Stimulated activated CD8-positive, alpha-beta memory T cell treated with anti-CD3 and anti-CD28 coated beads, Interleukin-15, amount 100 ng/mL, for 48 hours (primary cell): ENCODE results near the gene STOX2.
"Not testable (repeated sequence)": the region's sequence is repeated elsewhere in the genome, so short reads cannot be mapped to it uniquely, and the experiment has no call there.

Source experiments
- DNase-seq, 2 donors: peaks; one replicate each; pipeline ENCODE4 v3.0.0-alpha.2; 2020; ENCODE audit warnings: low read depth in 2 of 2

Gene STOX2

GRCh38 chr4:184021389-184021788 lies 116.3 kb downstream of the STOX2 start:
- DNase-seq, result no peak

GRCh38 chr4:184022679-184023383 lies 117.7 kb downstream of the STOX2 start:
- DNase-seq, result no peak

GRCh38 chr4:184024637-184025036 lies 119.5 kb downstream of the STOX2 start:
- DNase-seq, result no peak

GRCh38 chr4:184028561-184029374 lies 123.7 kb downstream of the STOX2 start:
- no peak for DNase-seq

GRCh38 chr4:184030036-184030435 lies 124.9 kb downstream of the STOX2 start:
- no peak for DNase-seq

GRCh38 chr4:184030764-184031163 lies 125.7 kb downstream of the STOX2 start:
- no peak for DNase-seq

- no peak for DNase-seq
Measured at GRCh38 chr4:184032091-184032490, 127.0 kb downstream of the STOX2 start.

- peak; percentile 10 to 17 for DNase-seq
Measured at GRCh38 chr4:184039963-184040383, 134.9 kb downstream of the STOX2 start.

- no peak for DNase-seq
Measured at GRCh38 chr4:184041156-184041555, 136.0 kb downstream of the STOX2 start.

- no peak for DNase-seq
Measured at GRCh38 chr4:184046148-184046547, 141.0 kb downstream of the STOX2 start.

GRCh38 chr4:184051262-184051661 lies 146.2 kb downstream of the STOX2 start:
- DNase-seq, result not testable (repeated sequence)

GRCh38 chr4:184052616-184053015 lies 147.5 kb downstream of the STOX2 start:
- DNase-seq, result no peak

GRCh38 chr4:184053434-184053833 lies 148.3 kb downstream of the STOX2 start:
- no peak for DNase-seq

- no peak for DNase-seq
Measured at GRCh38 chr4:184056877-184057276, 151.8 kb downstream of the STOX2 start.

- DNase-seq, result no peak
Measured at GRCh38 chr4:184058026-184058425, 152.9 kb downstream of the STOX2 start.

GRCh38 chr4:184059099-184059498 lies 154.0 kb downstream of the STOX2 start:
- no peak for DNase-seq

- DNase-seq, result no peak
Measured at GRCh38 chr4:184061582-184061981, 156.5 kb downstream of the STOX2 start.

- no peak for DNase-seq
Measured at GRCh38 chr4:184062769-184063168, 157.7 kb downstream of the STOX2 start.

GRCh38 chr4:184064877-184065276 lies 159.8 kb downstream of the STOX2 start:
- no peak for DNase-seq

- DNase-seq, result no peak
Measured at GRCh38 chr4:184066584-184067300, 161.6 kb downstream of the STOX2 start.

- no peak for DNase-seq
Measured at GRCh38 chr4:184067931-184068554, 162.9 kb downstream of the STOX2 start.
